CD4-positive, CD25-positive, alpha-beta regulatory T cell (primary cell): ENCODE measurements around the gene TRIB2. TPM values are rescaled to one million over a fixed set of nuclear protein-coding genes. Genes with fewer than 3 reads are reported as not detected.

Source experiments
- ATAC-seq, 2 donors: fragments of 150-1000 bp; cut with Tn5 transposase; one replicate each; pipeline ENCODE4 v1.10.0; 2021; ENCODE audit warnings: low read depth in 2 of 2, moderate number of reproducible peaks in 2 of 2, moderate library complexity in 1 of 2
- DNase-seq, 3 donors: peaks; one replicate each; pipeline versions ENCODE4 v3.0.0 to v3.0.0-alpha.2; 2012 to 2022; ENCODE audit warnings: mixed read lengths in 1 of 3
- H3K27ac ChIP-seq: one replicate; pipeline ENCODE4 v1.7.0; 2013; ENCODE audit warnings: mild to moderate bottlenecking, low read length; ENCODE audit not compliant: insufficient read depth, poor library complexity, severe bottlenecking
- H3K27me3 ChIP-seq: one replicate; pipeline ENCODE4 v1.7.0; 2013; ENCODE audit warnings: low read length; ENCODE audit not compliant: control insufficient read depth, insufficient read depth
- H3K36me3 ChIP-seq: one replicate; pipeline ENCODE4 v1.7.0; 2013; ENCODE audit warnings: mild to moderate bottlenecking, low read length, moderate library complexity; ENCODE audit not compliant: control insufficient read depth, insufficient read depth
- H3K4me1 ChIP-seq: 2 replicates; pipeline ENCODE4 v1.7.0; 2013; ENCODE audit warnings: mild to moderate bottlenecking, low read length; ENCODE audit not compliant: insufficient read depth, control insufficient read depth, poor library complexity, severe bottlenecking
- H3K4me3 ChIP-seq: one replicate; pipeline ENCODE4 v1.7.0; 2013; ENCODE audit warnings: low read depth, mild to moderate bottlenecking, low read length, moderate library complexity
- H3K9me3 ChIP-seq, 2 experiments: 1 replicate in 1 of 2; 2 replicates in 1 of 2; pipeline ENCODE4 v1.7.0; 2013; ENCODE audit warnings: low read length in 2 of 2, mild to moderate bottlenecking in 1 of 2, moderate library complexity in 1 of 2; ENCODE audit not compliant: control insufficient read depth in 2 of 2
- H3K27ac Mint-ChIP-seq, 3 donors: one replicate each; pipeline ENCODE4 v1.8.0; 2020 to 2022; ENCODE audit warnings: mild to moderate bottlenecking in 3 of 3, mixed read lengths in 3 of 3, moderate library complexity in 2 of 3
- H3K27me3 Mint-ChIP-seq: one replicate; pipeline ENCODE4 v1.8.0; 2022; ENCODE audit warnings: mild to moderate bottlenecking, mixed read lengths
- H3K36me3 Mint-ChIP-seq: one replicate; pipeline ENCODE4 v1.8.0; 2020; ENCODE audit warnings: mixed read lengths
- H3K4me1 Mint-ChIP-seq, 4 donors: one replicate each; pipeline ENCODE4 v1.8.0; 2020 to 2022; ENCODE audit warnings: mixed read lengths in 4 of 4, mild to moderate bottlenecking in 1 of 4
- H3K4me3 Mint-ChIP-seq, 4 donors: one replicate each; pipeline ENCODE4 v1.8.0; 2020 to 2022; ENCODE audit warnings: mild to moderate bottlenecking in 4 of 4, mixed read lengths in 4 of 4, moderate library complexity in 3 of 4
- H3K9me3 Mint-ChIP-seq, 7 donors: one replicate each; pipeline ENCODE4 v1.8.0; 2020 to 2022; ENCODE audit warnings: mixed read lengths in 7 of 7, mild to moderate bottlenecking in 3 of 7, moderate library complexity in 2 of 7
- polyA plus RNA-seq, 4 donors: library from polyadenylated mRNA; unstranded; fragments of 300-500 nt; fragmentation: Illumina TruSeq; gene quantifications; one replicate each; pipeline ENCODE4 v1.2.3, GENCODE V29; 2021
- total RNA-seq: library from RNA; stranded (reverse); gene quantifications from one replicate; pipeline ENCODE4 v1.2.3, GENCODE V29; 2022

Gene TRIB2
- total and polyA plus RNA-seq, 5 donors from 2014 or later = 87.6 to 180 (median 117) TPM

DNA sequence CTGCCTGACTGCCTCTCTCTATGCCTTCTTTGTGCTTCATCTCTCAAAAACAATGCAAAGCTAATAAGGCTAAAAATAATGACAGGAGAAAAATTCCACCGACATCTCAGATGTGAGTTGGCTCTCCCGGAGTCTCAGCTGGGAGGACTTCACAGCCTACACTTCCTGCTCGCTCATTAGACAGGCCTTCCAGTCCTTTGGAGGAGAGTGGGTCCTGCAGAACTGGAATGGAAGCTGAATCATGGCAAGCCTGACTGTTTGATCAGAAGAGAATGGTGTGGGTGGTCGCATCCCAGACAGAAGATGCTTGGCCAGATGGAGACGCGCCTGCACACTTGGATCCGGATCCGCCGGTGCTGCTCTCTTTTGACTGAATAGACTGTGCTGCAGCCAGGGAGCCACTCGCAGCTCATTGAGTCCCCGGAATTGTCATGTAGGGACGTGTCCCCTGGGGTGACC lies 49.7 kb downstream of the TRIB2 start:
- H3K27ac ChIP-seq = no peak overlapping the region
- H3K27ac Mint-ChIP-seq = no peak overlapping the region

DNA sequence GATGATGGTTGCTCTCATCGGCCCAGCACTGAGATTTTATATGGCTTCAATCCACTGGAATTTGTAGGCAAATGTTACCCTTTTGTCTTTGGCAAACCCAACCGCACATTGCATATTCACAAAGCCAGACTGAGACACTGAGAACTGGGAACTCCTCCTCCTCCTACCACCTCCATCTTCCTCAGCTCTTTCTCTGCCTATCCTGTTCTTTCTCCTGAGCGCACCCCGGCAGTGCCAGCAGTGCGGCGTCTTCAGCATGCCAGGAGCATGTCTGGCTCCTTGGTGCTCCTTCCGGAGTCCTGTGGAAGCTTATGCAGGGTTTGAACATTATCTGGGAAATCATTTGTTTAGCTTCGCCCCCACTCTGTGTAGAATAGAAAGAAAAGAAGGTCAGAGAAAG lies 50.8 kb downstream of the TRIB2 start:
- Histone ChIP-seq H3K9me3 (no peaks in the 10 kb centered on the region), H3K27ac (no peak overlapping the region), H3K27me3 (peaks cover 5% of the 10 kb centered on the region), H3K4me1 (no peaks in the 10 kb centered on the region), H3K4me3 (no peak overlapping the region), H3K36me3 (no peaks in the 10 kb centered on the region)
- H3K9me3 Mint-ChIP-seq = peaks cover 0 to 9% (median 0%) of the 10 kb centered on the region in 7 donors
- H3K4me3 Mint-ChIP-seq = no peak overlapping the region
- no peaks in the 10 kb centered on the region for H3K36me3 Mint-ChIP-seq
- H3K4me1 Mint-ChIP-seq = peaks cover 0 to 4% (median 0%) of the 10 kb centered on the region in 4 donors
- peaks cover 20% of the 10 kb centered on the region for H3K27me3 Mint-ChIP-seq
- no peak overlapping the region for H3K27ac Mint-ChIP-seq
- no peak for ATAC-seq
- no peak for DNase-seq

More for the DNA sequence above, 49.7 kb downstream of the TRIB2 start:
- Histone ChIP-seq H3K4me1 (peaks cover under 1% of the 10 kb centered on the region), H3K27me3 (peaks cover 5% of the 10 kb centered on the region), H3K9me3 (no peaks in the 10 kb centered on the region), H3K4me3 (no peak overlapping the region), H3K36me3 (no peaks in the 10 kb centered on the region)
- DNase-seq (no peak), ATAC-seq (no peak)
- peaks cover 0 to 9% (median 0%) of the 10 kb centered on the region in 7 donors for H3K9me3 Mint-ChIP-seq
- peaks cover under 1 to 6% (median 5%) of the 10 kb centered on the region in 4 donors for H3K4me1 Mint-ChIP-seq
- peaks cover 20% of the 10 kb centered on the region for H3K27me3 Mint-ChIP-seq
- H3K4me3 Mint-ChIP-seq = no peak overlapping the region
- H3K36me3 Mint-ChIP-seq = no peaks in the 10 kb centered on the region

GRCh38 chr2:12767996-12768624 lies 51.4 kb downstream of the TRIB2 start:
- ATAC-seq = no peak
- H3K36me3 ChIP-seq = no peaks in the 10 kb centered on the region
- H3K9me3 ChIP-seq = no peaks in the 10 kb centered on the region
- H3K4me1 Mint-ChIP-seq = peaks cover 0 to 4% (median 0%) of the 10 kb centered on the region in 4 donors
- peaks cover 0 to 9% (median 0%) of the 10 kb centered on the region in 7 donors for H3K9me3 Mint-ChIP-seq
- H3K27ac Mint-ChIP-seq = no peak overlapping the region
- H3K4me1 ChIP-seq = no peaks in the 10 kb centered on the region
- H3K27me3 ChIP-seq = peaks cover 5% of the 10 kb centered on the region
- peaks cover 24% of the 10 kb centered on the region for H3K27me3 Mint-ChIP-seq
- no peak overlapping the region for H3K4me3 ChIP-seq
- no peak overlapping the region for H3K4me3 Mint-ChIP-seq
- DNase-seq = no peak
- H3K27ac ChIP-seq = no peak overlapping the region
- H3K36me3 Mint-ChIP-seq = no peaks in the 10 kb centered on the region

DNA sequence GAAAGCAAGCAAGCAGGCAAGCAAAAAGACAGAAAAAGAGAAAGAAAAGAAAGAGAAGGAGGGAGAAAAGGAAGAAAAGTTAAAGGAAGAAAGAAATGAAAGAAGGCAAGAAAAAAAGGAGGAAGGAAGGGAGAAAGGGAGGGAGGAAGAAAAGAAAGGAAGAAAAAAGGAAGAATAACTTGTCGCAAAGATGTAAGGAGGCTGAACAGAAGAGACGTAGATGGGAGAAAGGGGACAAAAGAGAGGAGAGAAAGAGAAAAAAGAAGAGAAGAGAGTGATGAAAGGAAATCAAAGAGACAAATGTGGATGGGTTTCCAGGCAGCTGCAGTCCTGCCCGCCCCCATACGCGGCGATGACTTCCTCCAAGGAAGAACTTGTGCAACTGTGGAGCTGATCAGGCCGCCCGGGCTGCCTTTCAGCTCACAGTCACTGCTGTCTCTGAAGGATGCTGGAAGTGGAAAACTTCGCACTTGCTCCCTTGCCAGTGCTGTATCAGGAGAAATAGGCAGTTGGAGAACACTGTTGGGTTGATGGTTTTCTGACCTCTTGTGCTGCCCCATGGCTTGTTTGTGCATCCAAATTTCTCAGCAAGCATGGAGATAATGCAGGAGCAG lies 52.9 kb downstream of the TRIB2 start:
- DNase-seq = no peak
- peaks cover 5% of the 10 kb centered on the region for H3K27me3 ChIP-seq
- no peaks in the 10 kb centered on the region for H3K9me3 ChIP-seq
- Mint-ChIP-seq H3K27me3 (peaks cover 32% of the 10 kb centered on the region), H3K4me1 (peaks cover 0 to 5% (median 0%) of the 10 kb centered on the region in 4 donors), H3K4me3 (no peak overlapping the region), H3K36me3 (no peaks in the 10 kb centered on the region), H3K9me3 (peaks cover 0 to 4% (median 0%) of the 10 kb centered on the region in 7 donors), H3K27ac (no peak overlapping the region)
- H3K4me1 ChIP-seq = no peaks in the 10 kb centered on the region
- no peak overlapping the region for H3K27ac ChIP-seq
- ATAC-seq = no peak
- H3K36me3 ChIP-seq = no peaks in the 10 kb centered on the region
- H3K4me3 ChIP-seq = no peak overlapping the region

- Mint-ChIP-seq H3K4me3 (no peak overlapping the region), H3K27me3 (peaks cover 36% of the 10 kb centered on the region), H3K4me1 (peaks cover 0 to 5% (median 2%) of the 10 kb centered on the region in 4 donors), H3K9me3 (peaks cover 0 to 4% (median 0%) of the 10 kb centered on the region in 7 donors), H3K36me3 (no peaks in the 10 kb centered on the region), H3K27ac (no peak overlapping the region)
- H3K27ac ChIP-seq = no peak overlapping the region
- no peaks in the 10 kb centered on the region for H3K9me3 ChIP-seq
- no peaks in the 10 kb centered on the region for H3K36me3 ChIP-seq
- no peaks in the 10 kb centered on the region for H3K4me1 ChIP-seq
- H3K27me3 ChIP-seq = peaks cover 5% of the 10 kb centered on the region
- no peak overlapping the region for H3K4me3 ChIP-seq
- DNase-seq (no peak), ATAC-seq (no peak)
Observed at GRCh38 chr2:12770300-12770968, 53.7 kb downstream of the TRIB2 start.

- Histone ChIP-seq H3K36me3 (no peaks in the 10 kb centered on the region), H3K27ac (no peak overlapping the region), H3K9me3 (no peaks in the 10 kb centered on the region), H3K27me3 (peaks cover 5% of the 10 kb centered on the region), H3K4me3 (no peak overlapping the region), H3K4me1 (no peaks in the 10 kb centered on the region)
- Mint-ChIP-seq H3K27me3 (peaks cover 36% of the 10 kb centered on the region), H3K36me3 (no peaks in the 10 kb centered on the region), H3K4me3 (no peak overlapping the region), H3K4me1 (peaks cover 0 to 5% (median 2%) of the 10 kb centered on the region in 4 donors), H3K9me3 (peaks cover 0 to 2% (median 0%) of the 10 kb centered on the region in 7 donors), H3K27ac (no peak overlapping the region)
- no peak for DNase-seq
- no peak for ATAC-seq
Observed at GRCh38 chr2:12771154-12771553, 54.4 kb downstream of the TRIB2 start.

DNA sequence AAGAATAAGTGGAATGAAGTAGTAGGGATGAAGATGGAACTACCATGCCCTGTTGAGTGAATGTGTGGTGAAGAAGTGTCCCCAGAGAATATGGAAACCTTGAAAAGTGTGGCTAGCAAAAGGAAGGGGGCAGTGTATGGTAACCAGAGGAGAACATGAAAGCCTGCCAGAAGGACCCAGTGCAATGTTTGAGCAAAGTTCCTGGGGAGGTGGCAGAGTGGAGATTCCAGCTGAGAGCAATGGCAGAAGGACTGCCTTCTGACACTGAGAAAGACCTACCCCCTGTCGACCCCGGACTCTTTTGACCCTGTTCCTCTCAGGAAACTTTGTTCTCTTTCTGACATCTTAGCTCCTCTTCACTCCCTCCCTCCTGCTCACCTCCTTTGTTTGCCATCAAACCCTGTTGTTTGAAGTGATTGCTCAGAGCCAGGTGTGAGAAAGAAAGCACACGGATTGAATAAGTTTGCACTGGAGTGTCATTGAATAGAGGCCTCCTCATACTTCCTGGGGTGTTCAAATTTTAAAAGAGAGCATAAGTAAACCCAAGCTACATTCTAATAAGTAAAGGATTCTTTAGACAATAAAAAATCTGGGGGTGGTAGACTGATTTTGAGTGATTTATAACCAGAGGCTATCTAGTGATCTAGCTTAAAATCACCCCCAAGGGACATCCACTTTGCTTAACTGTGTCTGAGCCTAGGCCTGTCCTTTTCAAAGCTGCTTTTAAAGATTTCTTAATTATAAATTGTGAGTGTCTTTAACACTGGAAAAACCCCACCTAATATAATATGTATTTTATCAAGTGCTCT lies 57.1 kb downstream of the TRIB2 start:
- Histone ChIP-seq H3K4me3 (no peak overlapping the region), H3K9me3 (no peaks in the 10 kb centered on the region), H3K36me3 (no peaks in the 10 kb centered on the region), H3K4me1 (no peaks in the 10 kb centered on the region), H3K27ac (no peak overlapping the region), H3K27me3 (peaks cover 5% of the 10 kb centered on the region)
- Mint-ChIP-seq H3K9me3 (peaks cover 0 to 2% (median 0%) of the 10 kb centered on the region in 7 donors), H3K36me3 (no peaks in the 10 kb centered on the region), H3K4me3 (peak overlapping the region in 1 of 4 donors; percentile 45), H3K27me3 (peaks cover 36% of the 10 kb centered on the region), H3K4me1 (peaks cover 0 to 5% (median 2%) of the 10 kb centered on the region in 4 donors), H3K27ac (no peak overlapping the region)
- DNase-seq (no peak), ATAC-seq (no peak)
